GM12801 (cell line): ENCODE results near the gene AURKB.

Experiments
- CTCF ChIP-seq: IDR thresholded peaks from one replicate; pipeline ENCODE4 v1.5.1; 2011; ENCODE audit warnings: control low read depth; ENCODE audit not compliant: insufficient read length; ENCODE audit errors: extremely low read depth

Gene AURKB

GRCh38 chr17:8223356-8224126, 13.2 kb upstream of the AURKB start:
- TF ChIP-seq CTCF = no peak

GRCh38 chr17:8222630-8223355, 12.4 kb upstream of the AURKB start:
- no peak for TF ChIP-seq CTCF

GRCh38 chr17:8222380-8222629, 11.9 kb upstream of the AURKB start:
- no peak for TF ChIP-seq CTCF

GRCh38 chr17:8221663-8222379, 11.4 kb upstream of the AURKB start:
- TF ChIP-seq CTCF = no peak

GRCh38 chr17:8220783-8221662, 10.6 kb upstream of the AURKB start:
- TF ChIP-seq CTCF = no peak

- TF ChIP-seq CTCF = no peak
Observed at GRCh38 chr17:8212312-8213180, 2.2 kb upstream of the AURKB start.
